Smooth muscle cell of bladder (primary cell): ENCODE results near the gene KLHL4. TPM values are rescaled to one million over a fixed set of nuclear protein-coding genes. Genes with fewer than 3 reads are reported as not detected.

Experiments used
- total RNA-seq: library from RNA; depleted of rRNA; stranded (reverse); fragments of >200 nt; gene quantifications from 2 replicates; pipeline ENCODE4 v1.2.3, GENCODE V29; 2014

Gene KLHL4, protein sequence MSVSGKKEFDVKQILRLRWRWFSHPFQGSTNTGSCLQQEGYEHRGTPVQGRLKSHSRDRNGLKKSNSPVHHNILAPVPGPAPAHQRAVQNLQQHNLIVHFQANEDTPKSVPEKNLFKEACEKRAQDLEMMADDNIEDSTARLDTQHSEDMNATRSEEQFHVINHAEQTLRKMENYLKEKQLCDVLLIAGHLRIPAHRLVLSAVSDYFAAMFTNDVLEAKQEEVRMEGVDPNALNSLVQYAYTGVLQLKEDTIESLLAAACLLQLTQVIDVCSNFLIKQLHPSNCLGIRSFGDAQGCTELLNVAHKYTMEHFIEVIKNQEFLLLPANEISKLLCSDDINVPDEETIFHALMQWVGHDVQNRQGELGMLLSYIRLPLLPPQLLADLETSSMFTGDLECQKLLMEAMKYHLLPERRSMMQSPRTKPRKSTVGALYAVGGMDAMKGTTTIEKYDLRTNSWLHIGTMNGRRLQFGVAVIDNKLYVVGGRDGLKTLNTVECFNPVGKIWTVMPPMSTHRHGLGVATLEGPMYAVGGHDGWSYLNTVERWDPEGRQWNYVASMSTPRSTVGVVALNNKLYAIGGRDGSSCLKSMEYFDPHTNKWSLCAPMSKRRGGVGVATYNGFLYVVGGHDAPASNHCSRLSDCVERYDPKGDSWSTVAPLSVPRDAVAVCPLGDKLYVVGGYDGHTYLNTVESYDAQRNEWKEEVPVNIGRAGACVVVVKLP
- total RNA-seq, result 0.43 and 0.83 TPM in 2 replicates

DNA sequence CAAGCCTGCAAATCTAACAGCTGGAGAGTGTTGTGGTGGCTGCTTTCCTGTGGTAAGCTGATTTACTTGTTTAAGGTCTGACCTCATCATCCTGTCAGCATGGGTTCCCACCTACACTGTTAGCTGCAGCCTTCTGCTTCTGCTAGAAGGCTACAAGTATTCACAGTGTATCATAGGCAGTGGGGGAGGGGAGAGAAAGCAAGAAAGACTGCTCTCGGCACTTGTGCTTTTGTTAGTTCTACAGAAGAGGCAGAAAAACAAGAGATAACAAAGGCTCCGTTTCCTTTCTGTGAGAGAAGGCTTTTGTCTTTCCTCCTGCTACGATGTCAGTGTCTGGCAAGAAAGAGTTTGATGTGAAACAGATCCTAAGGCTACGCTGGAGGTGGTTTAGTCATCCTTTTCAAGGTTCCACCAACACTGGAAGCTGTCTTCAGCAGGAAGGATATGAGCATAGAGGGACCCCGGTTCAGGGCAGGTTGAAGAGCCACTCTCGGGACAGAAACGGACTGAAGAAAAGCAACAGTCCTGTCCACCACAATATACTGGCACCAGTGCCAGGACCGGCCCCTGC is at the start of gene KLHL4:
KLHL4 (plus strand) TSS at position 232 of the 571 bp plus-strand sequence; CDS start at position 324, 92 bp downstream.

